IMR-90 (cell line): ENCODE measurements around the gene CRISP2. TPM values are rescaled to one million over a fixed set of nuclear protein-coding genes. Genes with fewer than 3 reads are reported as not detected.

ENCODE experiments used
- ATAC-seq: fragments of 200-7000 bp; cut with Tn5 transposase; 2 replicates; pipeline ENCODE4 v1.9.1; 2020; ENCODE audit warnings: low read depth, mild to moderate bottlenecking, moderate library complexity
- BruUV-seq: library from RNA; stranded (reverse); fragments of 400-500 nt; replicated peaks from 2 replicates; lab custom pipeline; 2021; lab: Mats Ljungman, UMichigan
- CTCF ChIA-PET: fragments of 300-600 bp; formaldehyde crosslinking; extraction: SDS; loops from one replicate; lab custom pipeline; 2021; ENCODE audit warnings: antibody characterized with exemption; lab: Yijun Ruan, JAX
- POLR2A ChIA-PET: fragments of 300-600 bp; sonication (Branson Sonifier 250); formaldehyde crosslinking; loops from one replicate; lab custom pipeline; 2022; ENCODE audit warnings: antibody characterized with exemption; ENCODE audit not compliant: unreplicated experiment; lab: Charles Lee
- DNase-seq: peaks from one replicate; pipeline ENCODE4 v3.0.0; 2013
- H2AFZ ChIP-seq: replicated peaks from 2 replicates; pipeline ENCODE3; 2013; ENCODE audit warnings: low read length, mild to moderate bottlenecking; ENCODE audit not compliant: poor library complexity
- H2AK5ac ChIP-seq: 2 replicates; pipeline ENCODE4 v1.6.1; 2013; ENCODE audit warnings: low read depth, low read length, inconsistent platforms
- H2AK9ac ChIP-seq: replicated peaks from 2 replicates; pipeline ENCODE3; 2013; ENCODE audit warnings: mild to moderate bottlenecking, low read depth, low read length, moderate library complexity; ENCODE audit not compliant: poor library complexity
- H2BK120ac ChIP-seq: 2 replicates; pipeline ENCODE4 v1.6.1; 2013; ENCODE audit warnings: low read depth, low read length, inconsistent platforms
- H2BK15ac ChIP-seq: 3 replicates; pipeline ENCODE4 v1.6.1; 2013; ENCODE audit warnings: low read depth, low read length, inconsistent platforms
- H2BK20ac ChIP-seq: 2 replicates; pipeline ENCODE4 v1.6.1; 2013; ENCODE audit warnings: low read depth, mild to moderate bottlenecking, inconsistent platforms, low read length, moderate library complexity
- H2BK5ac ChIP-seq: 2 replicates; pipeline ENCODE4 v1.6.1; 2013; ENCODE audit warnings: mild to moderate bottlenecking, low read depth, low read length, inconsistent platforms; ENCODE audit not compliant: poor library complexity, severe bottlenecking
- H3K14ac ChIP-seq: replicated peaks from 2 replicates; pipeline ENCODE4 v1.6.1; 2013; ENCODE audit warnings: low read depth, low read length, inconsistent platforms
- H3K18ac ChIP-seq: 2 replicates; pipeline ENCODE4 v1.6.1; 2013; ENCODE audit warnings: low read depth, low read length, control low read depth
- H3K23ac ChIP-seq: 2 replicates; pipeline ENCODE4 v1.6.1; 2013; ENCODE audit warnings: low read depth, low read length, inconsistent platforms
- H3K27ac ChIP-seq: 2 replicates; pipeline ENCODE4 v1.5.1; 2013; ENCODE audit warnings: mild to moderate bottlenecking, control low read depth, low read length; ENCODE audit not compliant: insufficient read depth
- H3K27me3 ChIP-seq: 2 replicates; pipeline ENCODE4 v1.6.1; 2013; ENCODE audit warnings: low read length; ENCODE audit not compliant: control insufficient read depth, insufficient read depth
- H3K36me3 ChIP-seq: 2 replicates; pipeline ENCODE4 v1.6.1; 2013; ENCODE audit warnings: low read length, mixed read lengths; ENCODE audit not compliant: control insufficient read depth, insufficient read depth
- H3K4ac ChIP-seq: 2 replicates; pipeline ENCODE4 v1.6.1; 2013; ENCODE audit warnings: low read depth, low read length, inconsistent platforms
- H3K4me1 ChIP-seq: 2 replicates; pipeline ENCODE4 v1.6.1; 2013; ENCODE audit warnings: low read length, mixed read lengths; ENCODE audit not compliant: control insufficient read depth, insufficient read depth
- H3K4me2 ChIP-seq: 2 replicates; pipeline ENCODE4 v1.6.1; 2013; ENCODE audit warnings: low read depth, mild to moderate bottlenecking, control low read depth, low read length, moderate library complexity
- H3K4me3 ChIP-seq: 2 replicates; pipeline ENCODE4 v1.5.1; 2013; ENCODE audit warnings: low read depth, mild to moderate bottlenecking, control low read depth, low read length, moderate library complexity; ENCODE audit not compliant: insufficient read depth
- H3K56ac ChIP-seq: 2 replicates; pipeline ENCODE4 v1.6.1; 2013; ENCODE audit warnings: low read length, inconsistent platforms; ENCODE audit not compliant: insufficient read depth; ENCODE audit errors: extremely low read depth
- H3K79me1 ChIP-seq, 2 experiments: 2 replicates each; pipeline ENCODE4 v1.6.1; 2013; ENCODE audit warnings: low read length in 2 of 2, inconsistent platforms in 1 of 2, low read depth in 1 of 2
- H3K9ac ChIP-seq: 2 replicates; pipeline ENCODE4 v1.6.1; 2013; ENCODE audit warnings: low read depth, low read length, control low read depth
- H3K9me1 ChIP-seq: 2 replicates; pipeline ENCODE4 v1.6.1; 2013; ENCODE audit warnings: low read length, inconsistent platforms; ENCODE audit not compliant: insufficient read depth
- H3K9me3 ChIP-seq: 2 replicates; pipeline ENCODE4 v1.6.1; 2013; ENCODE audit warnings: low read length; ENCODE audit not compliant: control insufficient read depth, insufficient read depth
- H4K20me1 ChIP-seq: 2 replicates; pipeline ENCODE4 v1.6.1; 2013; ENCODE audit warnings: low read length, inconsistent platforms; ENCODE audit not compliant: insufficient read depth
- H4K5ac ChIP-seq: 2 replicates; pipeline ENCODE4 v1.6.1; 2013; ENCODE audit warnings: mild to moderate bottlenecking, low read depth, low read length, control low read depth
- H4K8ac ChIP-seq, 2 experiments: 2 replicates each; pipeline ENCODE4 v1.6.1; 2013; ENCODE audit warnings: low read depth in 2 of 2, low read length in 2 of 2, control low read depth in 1 of 2, inconsistent platforms in 1 of 2
- H4K91ac ChIP-seq: 2 replicates; pipeline ENCODE4 v1.6.1; 2013; ENCODE audit warnings: low read depth, low read length, inconsistent platforms; ENCODE audit not compliant: insufficient read depth
- BHLHE40 ChIP-seq: fragments of 150-350 bp; IDR thresholded peaks from 2 replicates; pipeline ENCODE4 v1.6.1; 2016; ENCODE audit warnings: mild to moderate bottlenecking, low read depth, low read length
- CEBPB ChIP-seq: IDR thresholded peaks from 2 replicates; pipeline ENCODE4 v1.6.1; 2012; ENCODE audit warnings: low read depth, low read length, improper control_type of control experiment
- CHD1 ChIP-seq: IDR thresholded peaks from 2 replicates; pipeline ENCODE4 v1.6.1; 2012; ENCODE audit warnings: low read depth, low read length, improper control_type of control experiment
- FOS ChIP-seq: fragments of 150-350 bp; IDR thresholded peaks from 2 replicates; pipeline ENCODE4 v1.6.1; 2016; ENCODE audit warnings: low read depth, low read length
- MAFK ChIP-seq: IDR thresholded peaks from 2 replicates; pipeline ENCODE4 v1.6.1; 2012; ENCODE audit warnings: low read depth, low read length, improper control_type of control experiment
- MAZ ChIP-seq: IDR thresholded peaks from 2 replicates; pipeline ENCODE4 v1.6.1; 2012; ENCODE audit warnings: low read depth, mild to moderate bottlenecking, low read length, improper control_type of control experiment, moderate library complexity, borderline replicate concordance
- MXI1 ChIP-seq: IDR thresholded peaks from 2 replicates; pipeline ENCODE4 v1.6.1; 2012; ENCODE audit warnings: low read depth, mild to moderate bottlenecking, low read length, moderate library complexity, borderline replicate concordance
- NFE2L2 ChIP-seq: fragments of 150-350 bp; IDR thresholded peaks from 2 replicates; pipeline ENCODE4 v1.6.1; 2016; ENCODE audit warnings: low read depth, mild to moderate bottlenecking, low read length
- POLR2A ChIP-seq: IDR thresholded peaks from 2 replicates; pipeline ENCODE4 v1.6.1; 2012; ENCODE audit warnings: mild to moderate bottlenecking, low read depth, low read length
- RAD21 ChIP-seq: IDR thresholded peaks from 2 replicates; pipeline ENCODE4 v1.6.1; 2012; ENCODE audit warnings: low read length, improper control_type of control experiment
- RCOR1 ChIP-seq: IDR thresholded peaks from 2 replicates; pipeline ENCODE4 v1.6.1; 2012; ENCODE audit warnings: mild to moderate bottlenecking, low read length, improper control_type of control experiment; ENCODE audit not compliant: insufficient replicate concordance
- RFX5 ChIP-seq: IDR thresholded peaks from 2 replicates; pipeline ENCODE4 v1.8.0; 2012; ENCODE audit warnings: low read depth, mild to moderate bottlenecking, low read length, moderate library complexity
- SMC3 ChIP-seq: fragments of 150-350 bp; IDR thresholded peaks from 2 replicates; pipeline ENCODE4 v1.6.1; 2016; ENCODE audit warnings: low read depth, mild to moderate bottlenecking, antibody characterized with exemption, low read length, moderate library complexity
- WGBS, 2 experiments: methylation state at CpG; one replicate each; pipeline versions ENCODE4 v1.1.5 to v1.1.7; 2013; ENCODE audit warnings: missing lambda C conversion rate in 2 of 2; ENCODE audit not compliant: insufficient read length in 1 of 2; ENCODE audit errors: extremely low coverage in 2 of 2; 5-methylcytosine and 5-hydroxymethylcytosine counted together
- dilution Hi-C: fragments of 300-500 bp; cut with HindIII; formaldehyde crosslinking; loops from one replicate; pipeline ENCODE4 v1.14.3; 2018; ENCODE audit warnings: low sequenced_read_pairs; ENCODE audit not compliant: unreplicated experiment
- in situ Hi-C: fragments of 300-500 bp; cut with MboI; formaldehyde crosslinking; loops from 3 replicates; pipeline ENCODE4 v1.14.3; 2019; ENCODE audit warnings: low sequenced_read_pairs, inconsistent platforms, mixed read lengths
- intact Hi-C: fragments of 100-400 bp; cut with micrococcal nuclease; formaldehyde crosslinking; loops from 2 replicates; pipeline ENCODE4 v1.10.0; 2022
- polyA plus RNA-seq, 3 experiments: library from polyadenylated mRNA; depleted of rRNA; stranded (reverse); fragments of >200 nt; gene quantifications; 2 replicates each; pipeline ENCODE4 v1.2.3, GENCODE V29; 2012; ENCODE audit warnings: low replicate concordance in 1 of 3
- total RNA-seq: library from RNA; depleted of rRNA; stranded (reverse); fragments of >200 nt; gene quantifications from 2 replicates; pipeline ENCODE4 v1.2.3, GENCODE V29; 2012
- TF ChIP-seq, protein P1 (sequence below): fragments of 150-350 bp; IDR thresholded peaks from 2 replicates; pipeline ENCODE4 v1.6.1; 2016; ENCODE audit warnings: low read depth, mild to moderate bottlenecking, low read length, moderate library complexity, borderline replicate concordance
- TF ChIP-seq, protein P2 (sequence below): fragments of 150-350 bp; IDR thresholded peaks from 2 replicates; pipeline ENCODE4 v1.6.1; 2017; ENCODE audit warnings: mild to moderate bottlenecking, antibody characterized with exemption, low read length, low read depth
- TF ChIP-seq, protein P3 (sequence below): conservative IDR thresholded peaks from 2 replicates; pipeline ENCODE4 v1.5.1; 2012; ENCODE audit warnings: mild to moderate bottlenecking, low read depth, low read length, improper control_type of control experiment

CRISP2 gene
- total and polyA plus RNA-seq, 2 of the 4 experiments (the other 2 are of a cell fraction) = not detected

DNA sequence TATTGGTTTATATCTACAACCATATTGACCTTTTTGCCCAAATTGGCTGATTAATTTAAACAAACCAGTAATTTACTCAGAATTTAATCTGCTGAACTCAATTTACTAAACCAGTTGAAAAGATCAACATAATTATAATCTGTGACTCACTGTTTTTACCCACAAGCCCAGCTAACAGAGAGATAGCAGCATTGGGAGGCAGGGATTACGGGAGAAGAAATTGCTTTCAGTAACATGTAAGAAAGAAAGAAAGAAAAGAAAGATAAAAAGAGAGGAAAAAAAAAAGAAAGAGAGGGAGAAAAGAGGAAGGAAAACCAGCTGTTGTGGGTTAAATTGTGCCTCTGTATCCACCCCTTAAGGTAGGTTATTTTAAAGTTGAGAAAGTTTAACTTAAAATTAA is 63.4 kb downstream of the CRISP2 start:
- no peaks in the 10 kb centered on the region for H3K27me3 ChIP-seq
- H3K9me1 ChIP-seq = no peaks in the 10 kb centered on the region
- dilution Hi-C loops = no loop called here
- H3K9me3 ChIP-seq = no peaks in the 10 kb centered on the region
- in situ Hi-C loops = no loop called here
- H3K4me3 ChIP-seq = no peak overlapping the region
- no peak overlapping the region for H3K27ac ChIP-seq
- no peak overlapping the region for H3K4ac ChIP-seq
- intact Hi-C loops = no loop called here
- ATAC-seq = no peak
- no peaks in the 10 kb centered on the region for H3K36me3 ChIP-seq
- H4K8ac ChIP-seq = no peak overlapping the region
- no peak overlapping the region for H2AFZ ChIP-seq
- no peak overlapping the region for H4K91ac ChIP-seq
- no peak for DNase-seq
- no peak overlapping the region for H3K18ac ChIP-seq
- no CpG with 5 or more reads among the region's 1 CpG for WGBS, 2 experiments
- H3K79me1 ChIP-seq = no peaks in the 10 kb centered on the region
- no peak overlapping the region for H2BK15ac ChIP-seq
- no peak overlapping the region for H2BK20ac ChIP-seq
- ChIA-PET CTCF (no interaction called here), POLR2A (no interaction called here)
- no peaks in the 10 kb centered on the region for H4K20me1 ChIP-seq
- H3K23ac ChIP-seq = no peak overlapping the region
- no peaks in the 10 kb centered on the region for H3K4me1 ChIP-seq
- BruUV-seq = no TSS peak
- no peak overlapping the region for H2AK9ac ChIP-seq
- H3K4me2 ChIP-seq = no peak overlapping the region
- no peak overlapping the region for H2BK120ac ChIP-seq
- H4K5ac ChIP-seq = no peak overlapping the region
- H3K9ac ChIP-seq = no peak overlapping the region
- TF ChIP-seq RAD21 (no peak), CEBPB (no peak), MAFK (no peak), FOS (no peak), RFX5 (no peak), SMC3 (no peak), CHD1 (no peak), MAZ (no peak), BHLHE40 (no peak), RCOR1 (no peak), POLR2A (no peak), NFE2L2 (no peak), MXI1 (no peak)
- TF ChIP-seq, protein P1, sequence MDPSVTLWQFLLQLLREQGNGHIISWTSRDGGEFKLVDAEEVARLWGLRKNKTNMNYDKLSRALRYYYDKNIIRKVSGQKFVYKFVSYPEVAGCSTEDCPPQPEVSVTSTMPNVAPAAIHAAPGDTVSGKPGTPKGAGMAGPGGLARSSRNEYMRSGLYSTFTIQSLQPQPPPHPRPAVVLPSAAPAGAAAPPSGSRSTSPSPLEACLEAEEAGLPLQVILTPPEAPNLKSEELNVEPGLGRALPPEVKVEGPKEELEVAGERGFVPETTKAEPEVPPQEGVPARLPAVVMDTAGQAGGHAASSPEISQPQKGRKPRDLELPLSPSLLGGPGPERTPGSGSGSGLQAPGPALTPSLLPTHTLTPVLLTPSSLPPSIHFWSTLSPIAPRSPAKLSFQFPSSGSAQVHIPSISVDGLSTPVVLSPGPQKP = no peak
- TF ChIP-seq, protein P2, sequence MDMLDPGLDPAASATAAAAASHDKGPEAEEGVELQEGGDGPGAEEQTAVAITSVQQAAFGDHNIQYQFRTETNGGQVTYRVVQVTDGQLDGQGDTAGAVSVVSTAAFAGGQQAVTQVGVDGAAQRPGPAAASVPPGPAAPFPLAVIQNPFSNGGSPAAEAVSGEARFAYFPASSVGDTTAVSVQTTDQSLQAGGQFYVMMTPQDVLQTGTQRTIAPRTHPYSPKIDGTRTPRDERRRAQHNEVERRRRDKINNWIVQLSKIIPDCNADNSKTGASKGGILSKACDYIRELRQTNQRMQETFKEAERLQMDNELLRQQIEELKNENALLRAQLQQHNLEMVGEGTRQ = no peak
- TF ChIP-seq, protein P3, sequence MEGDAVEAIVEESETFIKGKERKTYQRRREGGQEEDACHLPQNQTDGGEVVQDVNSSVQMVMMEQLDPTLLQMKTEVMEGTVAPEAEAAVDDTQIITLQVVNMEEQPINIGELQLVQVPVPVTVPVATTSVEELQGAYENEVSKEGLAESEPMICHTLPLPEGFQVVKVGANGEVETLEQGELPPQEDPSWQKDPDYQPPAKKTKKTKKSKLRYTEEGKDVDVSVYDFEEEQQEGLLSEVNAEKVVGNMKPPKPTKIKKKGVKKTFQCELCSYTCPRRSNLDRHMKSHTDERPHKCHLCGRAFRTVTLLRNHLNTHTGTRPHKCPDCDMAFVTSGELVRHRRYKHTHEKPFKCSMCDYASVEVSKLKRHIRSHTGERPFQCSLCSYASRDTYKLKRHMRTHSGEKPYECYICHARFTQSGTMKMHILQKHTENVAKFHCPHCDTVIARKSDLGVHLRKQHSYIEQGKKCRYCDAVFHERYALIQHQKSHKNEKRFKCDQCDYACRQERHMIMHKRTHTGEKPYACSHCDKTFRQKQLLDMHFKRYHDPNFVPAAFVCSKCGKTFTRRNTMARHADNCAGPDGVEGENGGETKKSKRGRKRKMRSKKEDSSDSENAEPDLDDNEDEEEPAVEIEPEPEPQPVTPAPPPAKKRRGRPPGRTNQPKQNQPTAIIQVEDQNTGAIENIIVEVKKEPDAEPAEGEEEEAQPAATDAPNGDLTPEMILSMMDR = no peak
- no peak overlapping the region for H3K56ac ChIP-seq
- no peak overlapping the region for H2BK5ac ChIP-seq
- H3K14ac ChIP-seq = no peak overlapping the region
- H2AK5ac ChIP-seq = no peak overlapping the region
